ENCODE results near the gene KCNJ12. TPM values are rescaled to one million over a fixed set of nuclear protein-coding genes. Genes with fewer than 3 reads are reported as not detected.
A peak's percentile ranks its signal among the peaks of the same experiment; 100 is the strongest.

KCNJ12 gene
- total RNA-seq, 1 experiment from 2014 or later = not detected

GRCh38 chr17:21378553-21378952 is 2.4 kb downstream of the KCNJ12 start:
- Mint-ChIP-seq H3K27me3 (ENCODE audit: insufficient read depth, unreplicated experiment) (no peaks in the 10 kb centered on the region), H3K4me1 (ENCODE audit: insufficient read depth, unreplicated experiment) (no peaks in the 10 kb centered on the region), H3K9me3 (ENCODE audit: unreplicated experiment) (no peaks in the 10 kb centered on the region), H3K36me3 (ENCODE audit: insufficient read depth, unreplicated experiment) (no peaks in the 10 kb centered on the region), H3K4me3 (ENCODE audit: unreplicated experiment) (no peak overlapping the region), H3K27ac (ENCODE audit: low read depth, unreplicated experiment) (no peak overlapping the region)
- CTCF ChIA-PET = interaction anchor here (0.6 to 0.9 kb wide), 2 partner anchors 55 to 99 kb away, joined by 3 read pairs; no protein-coding TSS in a partner anchor
- POLR2A ChIA-PET = no interaction called here
- intact Hi-C loops (cut with micrococcal nuclease) = no loop called here
- no TSS peak for BruUV-seq (replicated peaks)
- no peak for TF ChIP-seq CTCF (IDR thresholded peaks at IDR 0.05; ENCODE audit: unreplicated experiment)
- DNase-seq (ENCODE audit: unreplicated experiment) = no peak

- no peak for DNase-seq (ENCODE audit: unreplicated experiment)
- intact Hi-C loops (cut with micrococcal nuclease) = no loop called here
- Mint-ChIP-seq H3K9me3 (ENCODE audit: unreplicated experiment) (no peaks in the 10 kb centered on the region), H3K27ac (ENCODE audit: low read depth, unreplicated experiment) (no peak overlapping the region), H3K36me3 (ENCODE audit: insufficient read depth, unreplicated experiment) (no peaks in the 10 kb centered on the region), H3K4me1 (ENCODE audit: insufficient read depth, unreplicated experiment) (no peaks in the 10 kb centered on the region), H3K27me3 (ENCODE audit: insufficient read depth, unreplicated experiment) (no peaks in the 10 kb centered on the region), H3K4me3 (ENCODE audit: unreplicated experiment) (no peak overlapping the region)
- no TSS peak for BruUV-seq (replicated peaks)
- CTCF ChIA-PET = interaction anchor here (0.9 kb wide), 1 partner anchor 55 kb away, joined by 3 read pairs; no protein-coding TSS in a partner anchor
- POLR2A ChIA-PET = no interaction called here
- no peak for TF ChIP-seq CTCF (IDR thresholded peaks at IDR 0.05; ENCODE audit: unreplicated experiment)
Observed at GRCh38 chr17:21379080-21379711, 3.0 kb downstream of the KCNJ12 start.

GRCh38 chr17:21380659-21381058 is 4.5 kb downstream of the KCNJ12 start:
- no TSS peak for BruUV-seq (replicated peaks)
- H3K27ac Mint-ChIP-seq (ENCODE audit: low read depth, unreplicated experiment) = no peak overlapping the region
- intact Hi-C loops (cut with micrococcal nuclease) = no loop called here
- H3K36me3 Mint-ChIP-seq (ENCODE audit: insufficient read depth, unreplicated experiment) = no peaks in the 10 kb centered on the region
- ChIA-PET CTCF (no interaction called here), POLR2A (no interaction called here)
- no peak for DNase-seq (ENCODE audit: unreplicated experiment)
- H3K27me3 Mint-ChIP-seq (ENCODE audit: insufficient read depth, unreplicated experiment) = no peaks in the 10 kb centered on the region
- H3K4me3 Mint-ChIP-seq (ENCODE audit: unreplicated experiment) = no peak overlapping the region
- no peaks in the 10 kb centered on the region for H3K9me3 Mint-ChIP-seq (ENCODE audit: unreplicated experiment)
- no peak for TF ChIP-seq CTCF (IDR thresholded peaks at IDR 0.05; ENCODE audit: unreplicated experiment)
- H3K4me1 Mint-ChIP-seq (ENCODE audit: insufficient read depth, unreplicated experiment) = no peaks in the 10 kb centered on the region

- H3K9me3 Mint-ChIP-seq (ENCODE audit: unreplicated experiment) = no peaks in the 10 kb centered on the region
- peak overlapping the region; percentile 10 for H3K27ac Mint-ChIP-seq (ENCODE audit: low read depth, unreplicated experiment)
- no peak overlapping the region for H3K4me3 Mint-ChIP-seq (ENCODE audit: unreplicated experiment)
- H3K27me3 Mint-ChIP-seq (ENCODE audit: insufficient read depth, unreplicated experiment) = no peaks in the 10 kb centered on the region
- ChIA-PET CTCF (interaction anchor here (0.6 kb wide), 1 partner anchor 109 kb away, joined by 3 read pairs; no protein-coding TSS in a partner anchor), POLR2A (interaction anchor here (0.7 kb wide), 1 partner anchor 16 kb away, joined by 3 read pairs; no protein-coding TSS in a partner anchor)
- intact Hi-C loops (cut with micrococcal nuclease) = no loop called here
- H3K4me1 Mint-ChIP-seq (ENCODE audit: insufficient read depth, unreplicated experiment) = no peaks in the 10 kb centered on the region
- no TSS peak for BruUV-seq (replicated peaks)
- no peak for DNase-seq (ENCODE audit: unreplicated experiment)
- no peak for TF ChIP-seq CTCF (IDR thresholded peaks at IDR 0.05; ENCODE audit: unreplicated experiment)
- no peaks in the 10 kb centered on the region for H3K36me3 Mint-ChIP-seq (ENCODE audit: insufficient read depth, unreplicated experiment)
Observed at GRCh38 chr17:21381076-21381706, 5.0 kb downstream of the KCNJ12 start.

All from MCF 10A (cell line).